ENCODE results near the gene GPX3. TPM values are rescaled to one million over a fixed set of nuclear protein-coding genes. Genes with fewer than 3 reads are reported as not detected.

GPX3 gene
- total and polyA plus RNA-seq, 9 of the 15 experiments (the other 6 are each of a cell fraction or from before 2014, with no cell fraction given), result 0.25 to 0.86 TPM; not detected in 7

GRCh38 chr5:151023047-151023615 lies 2.7 kb downstream of the GPX3 start (continued):
- TF ChIP-seq RAD21 (CRISPR knock-in tag; conservative IDR thresholded peaks at IDR 0.05 in 1 of 2, IDR thresholded peaks at IDR 0.05 in 1 of 2) (0 out of 4 replicates have a peak, but pooled peaks of 1 of the 2 experiments have one; percentile 6), NR2C2 (CRISPR knock-in tag; IDR thresholded peaks at IDR 0.05) (no peak), NR2C2 (tag; IDR thresholded peaks at IDR 0.05) (peak; percentile 67; the same call in 1 of the 2 replicates), TFE3 (CRISPR knock-in tag; IDR thresholded peaks at IDR 0.05) (no peak), FOSL1 (tag; conservative IDR thresholded peaks at IDR 0.05) (peak; percentile 11; the same call in 1 of the 2 replicates), RBM15 (IDR thresholded peaks at IDR 0.05; ENCODE audit: insufficient read depth, low read length) (no peak), ZKSCAN8 (CRISPR knock-in tag; IDR thresholded peaks at IDR 0.05) (peak; percentile 54; the same call in 1 of the 2 replicates), HNRNPL (IDR thresholded peaks at IDR 0.05; ENCODE audit: low read depth, low read length) (0 out of 2 replicates have a peak, but pooled peaks have one; percentile 54), STAT5A (IDR thresholded peaks at IDR 0.05; ENCODE audit: borderline replicate concordance, low read length) (peak; percentile 38; the same call in 1 of the 2 replicates), XRCC5 (IDR thresholded peaks at IDR 0.05; ENCODE audit: low read depth, low read length) (no peak)

Data from K562 (cell line).